HepG2 (cell line): ENCODE results near the gene TFEB.

Experiments used
- BCL3 ChIP-seq: sonication (generic); formaldehyde crosslinking; IDR thresholded peaks from 2 replicates; pipeline ENCODE4 v1.5.1; 2020; ENCODE audit warnings: mild to moderate bottlenecking, missing genetic modification reagents, moderate library complexity
- CBX1 ChIP-seq: IDR thresholded peaks from one replicate; pipeline ENCODE4 v1.6.1; 2016; ENCODE audit warnings: antibody characterized with exemption, low read depth
- EZH2 ChIP-seq: conservative IDR thresholded peaks from 2 replicates; pipeline ENCODE4 v1.6.1; 2012; ENCODE audit warnings: mild to moderate bottlenecking, low read depth, low read length, moderate library complexity
- HNRNPUL1 ChIP-seq: fragments of 200-400 bp; formaldehyde crosslinking; IDR thresholded peaks from 2 replicates; pipeline ENCODE4 v1.6.1; 2017; ENCODE audit warnings: low read depth, mild to moderate bottlenecking, low read length, moderate library complexity
- MAFK ChIP-seq, 2 experiments: IDR thresholded peaks in 1 of 2; conservative IDR thresholded peaks in 1 of 2; 2 replicates each; pipeline ENCODE4 v1.6.1; 2011; ENCODE audit warnings: improper control_type of control experiment in 2 of 2, low read length in 2 of 2
- NR2F2 ChIP-seq: IDR thresholded peaks from 2 replicates; pipeline ENCODE4 v1.6.1; 2012; ENCODE audit warnings: low read depth, inconsistent platforms, borderline replicate concordance
- POLR2AphosphoS5 ChIP-seq: IDR thresholded peaks from 2 replicates; pipeline ENCODE4 v1.6.1; 2012; ENCODE audit warnings: low read depth, low read length
- REST ChIP-seq, 2 experiments: IDR thresholded peaks; 2 replicates each; pipeline ENCODE4 v1.6.1; 2011 to 2012; ENCODE audit warnings: low read length in 2 of 2, borderline replicate concordance in 1 of 2, low read depth in 1 of 2, mild to moderate bottlenecking in 1 of 2, moderate library complexity in 1 of 2
- SP1 ChIP-seq, 2 experiments: fragments of 450-650 bp in 1 of 2; sonication (generic) in 1 of 2; formaldehyde crosslinking in 1 of 2; IDR thresholded peaks; 2 replicates each; pipeline versions ENCODE4 v1.4.0 to v1.6.1; 2016 to 2020; ENCODE audit warnings: missing genetic modification reagents in 1 of 2
- ZNF282 ChIP-seq: fragments of 450-650 bp; IDR thresholded peaks from 2 replicates; pipeline ENCODE4 v1.6.1; 2018; ENCODE audit not compliant: partially characterized antibody
- ZNF407 ChIP-seq: sonication (generic); formaldehyde crosslinking; IDR thresholded peaks from one replicate; pipeline ENCODE4 v1.5.1; 2020; ENCODE audit warnings: mild to moderate bottlenecking, missing genetic modification reagents; ENCODE audit errors: not compliant biosample characterization
- TF ChIP-seq, protein P1 (sequence below): sonication (generic); formaldehyde crosslinking; IDR thresholded peaks from 2 replicates; pipeline ENCODE4 v1.5.0; 2020; ENCODE audit warnings: mild to moderate bottlenecking, missing genetic modification reagents, moderate library complexity

GRCh38 chr6:41691426-41692079, 43.9 kb downstream of the TFEB start:
- no peak for TF ChIP-seq POLR2AphosphoS5
- TF ChIP-seq SP1 (IDR thresholded peaks at IDR 0.05), result no peak
- no peak for TF ChIP-seq SP1 (CRISPR knock-in tag; IDR thresholded peaks at IDR 0.05)
- TF ChIP-seq MAFK (conservative IDR thresholded peaks at IDR 0.05 in 1 of 2, IDR thresholded peaks at IDR 0.05 in 1 of 2; ENCODE audit: low read length in 2 of 2), result no peak
- no peak for TF ChIP-seq NR2F2
- TF ChIP-seq, protein P1, sequence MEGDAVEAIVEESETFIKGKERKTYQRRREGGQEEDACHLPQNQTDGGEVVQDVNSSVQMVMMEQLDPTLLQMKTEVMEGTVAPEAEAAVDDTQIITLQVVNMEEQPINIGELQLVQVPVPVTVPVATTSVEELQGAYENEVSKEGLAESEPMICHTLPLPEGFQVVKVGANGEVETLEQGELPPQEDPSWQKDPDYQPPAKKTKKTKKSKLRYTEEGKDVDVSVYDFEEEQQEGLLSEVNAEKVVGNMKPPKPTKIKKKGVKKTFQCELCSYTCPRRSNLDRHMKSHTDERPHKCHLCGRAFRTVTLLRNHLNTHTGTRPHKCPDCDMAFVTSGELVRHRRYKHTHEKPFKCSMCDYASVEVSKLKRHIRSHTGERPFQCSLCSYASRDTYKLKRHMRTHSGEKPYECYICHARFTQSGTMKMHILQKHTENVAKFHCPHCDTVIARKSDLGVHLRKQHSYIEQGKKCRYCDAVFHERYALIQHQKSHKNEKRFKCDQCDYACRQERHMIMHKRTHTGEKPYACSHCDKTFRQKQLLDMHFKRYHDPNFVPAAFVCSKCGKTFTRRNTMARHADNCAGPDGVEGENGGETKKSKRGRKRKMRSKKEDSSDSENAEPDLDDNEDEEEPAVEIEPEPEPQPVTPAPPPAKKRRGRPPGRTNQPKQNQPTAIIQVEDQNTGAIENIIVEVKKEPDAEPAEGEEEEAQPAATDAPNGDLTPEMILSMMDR, result no peak
- TF ChIP-seq EZH2, result no peak
- no peak for TF ChIP-seq HNRNPUL1
- TF ChIP-seq ZNF407, result no peak
- TF ChIP-seq REST (IDR thresholded peaks at IDR 0.05; ENCODE audit: borderline replicate concordance in 1 of 2, low read depth in 1 of 2, low read length in 2 of 2), result no peak
- TF ChIP-seq BCL3 (CRISPR knock-in tag), result no peak
- no peak for TF ChIP-seq CBX1
- no peak for TF ChIP-seq ZNF282
